Left cardiac atrium (tissue), 4 donors: Measurements from ENCODE around the gene ITPA. TPM values are rescaled to one million over a fixed set of nuclear protein-coding genes. Genes with fewer than 3 reads are reported as not detected.
A peak's percentile ranks its signal among the peaks of the same experiment; 100 is the strongest.

Experiments
- ATAC-seq, 2 donors: fragments of 200-7000 bp; cut with Tn5 transposase; one replicate each; pipeline ENCODE4 v1.9.1; 2020; ENCODE audit warnings: mild to moderate bottlenecking in 2 of 2, moderate library complexity in 2 of 2
- DNase-seq: peaks from one replicate; pipeline ENCODE4 v3.0.0-alpha.2; 2020
- intact Hi-C, 2 donors: fragments of 100-400 bp; cut with DNase I; formaldehyde crosslinking; loops; one replicate each; pipeline versions ENCODE4 v1.14.1 to v1.15.1; 2022 to 2023
- long read RNA-seq: library from polyadenylated mRNA; unstranded; transcript quantifications from one replicate; pipeline ENCODE4 v2.0.0, GENCODE V29; 2021
- total RNA-seq, 2 donors: library from RNA; stranded (reverse); fragmentation: NEBNext Ultra II Directional; extraction: Animal tissue kit (Norgen Biotek cat#: 25700); gene quantifications; one replicate each; pipeline ENCODE4 v1.2.1, GENCODE V29; 2021
- donor health status: DM: no; HTN: yes; CAD: no.
- donor health status: DM: no; HTN: yes; CAD: no; lungs with severe emphysema.
- donor health status: DM: yes; HTN: yes; CAD: no.
- donor health status: Dilated cardiomyopathy.

The ITPA gene
- total RNA-seq: 10 to 100 TPM; 18.7 to 25.7 TPM
- long read RNA-seq, transcript ITPA-201 (8 exons, 1,185 nt): major isoform, 14 of 15 reads
- long read RNA-seq, partial matches to known transcripts: 0 of 15 reads
- long read RNA-seq, other reads (novel, unspliced or antisense): 1 of 15 reads

DNA sequence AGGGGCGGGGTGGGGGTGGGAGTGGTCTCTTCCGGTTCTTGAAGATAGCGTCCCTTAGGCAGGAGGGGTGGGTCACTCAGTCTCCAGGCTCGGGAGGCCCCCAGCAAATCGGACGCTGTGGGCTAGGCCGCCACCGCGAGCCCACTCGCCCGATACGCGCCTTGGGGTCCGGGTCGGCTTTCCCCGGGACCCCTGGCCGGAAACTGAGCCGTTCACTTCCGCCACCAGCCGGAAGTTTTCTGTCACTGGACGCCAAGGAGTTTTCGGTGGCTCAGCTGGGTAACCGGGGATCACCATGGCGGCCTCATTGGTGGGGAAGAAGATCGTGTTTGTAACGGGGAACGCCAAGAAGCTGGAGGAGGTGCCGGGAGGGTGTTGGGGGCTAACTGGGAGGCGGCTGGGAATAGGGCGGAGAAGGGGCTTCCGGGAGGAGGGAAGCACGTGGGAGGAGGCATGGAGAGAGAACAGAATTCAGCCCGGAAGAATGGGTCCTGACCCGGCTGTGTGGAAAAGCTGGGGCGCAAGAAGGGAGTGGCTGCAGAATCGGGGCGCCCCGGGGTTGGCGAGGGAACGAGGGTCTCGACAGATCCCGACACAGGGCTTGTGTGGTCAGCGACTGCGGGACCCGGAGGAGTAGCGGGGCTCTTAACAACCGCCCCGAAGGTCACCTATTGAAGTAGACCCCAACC lies at the start of gene ITPA:
Gene ITPA (plus strand): TSS at position 242 of the 689 bp plus-strand sequence. CDS start 54 bp downstream, at position 296.
- ATAC-seq (peak; percentile 60 to 71), DNase-seq (peak; percentile 65)
- intact Hi-C loops: no loop called here

DNA sequence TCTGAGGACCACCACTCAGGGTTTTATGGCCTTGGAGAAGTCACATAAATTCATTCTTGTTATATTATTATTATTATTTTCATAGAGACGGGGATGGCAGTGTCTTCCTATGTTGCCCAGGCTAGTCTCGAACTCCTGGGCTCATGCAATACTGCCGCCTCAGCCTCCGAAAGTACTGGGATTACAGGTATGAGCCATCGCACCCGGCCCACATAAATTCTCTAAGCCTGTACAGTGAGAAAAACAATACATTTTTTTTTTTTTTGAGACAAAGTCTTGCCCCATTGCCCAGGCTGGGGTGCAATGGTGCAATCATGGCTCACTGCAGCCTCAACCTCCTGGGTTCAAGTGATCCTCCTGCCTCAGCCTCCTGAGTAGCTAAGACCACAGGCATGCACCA lies 48.9 kb upstream of the ITPA start:
- no peak for DNase-seq
- no peak for ATAC-seq
- intact Hi-C loops: no loop called here

DNA sequence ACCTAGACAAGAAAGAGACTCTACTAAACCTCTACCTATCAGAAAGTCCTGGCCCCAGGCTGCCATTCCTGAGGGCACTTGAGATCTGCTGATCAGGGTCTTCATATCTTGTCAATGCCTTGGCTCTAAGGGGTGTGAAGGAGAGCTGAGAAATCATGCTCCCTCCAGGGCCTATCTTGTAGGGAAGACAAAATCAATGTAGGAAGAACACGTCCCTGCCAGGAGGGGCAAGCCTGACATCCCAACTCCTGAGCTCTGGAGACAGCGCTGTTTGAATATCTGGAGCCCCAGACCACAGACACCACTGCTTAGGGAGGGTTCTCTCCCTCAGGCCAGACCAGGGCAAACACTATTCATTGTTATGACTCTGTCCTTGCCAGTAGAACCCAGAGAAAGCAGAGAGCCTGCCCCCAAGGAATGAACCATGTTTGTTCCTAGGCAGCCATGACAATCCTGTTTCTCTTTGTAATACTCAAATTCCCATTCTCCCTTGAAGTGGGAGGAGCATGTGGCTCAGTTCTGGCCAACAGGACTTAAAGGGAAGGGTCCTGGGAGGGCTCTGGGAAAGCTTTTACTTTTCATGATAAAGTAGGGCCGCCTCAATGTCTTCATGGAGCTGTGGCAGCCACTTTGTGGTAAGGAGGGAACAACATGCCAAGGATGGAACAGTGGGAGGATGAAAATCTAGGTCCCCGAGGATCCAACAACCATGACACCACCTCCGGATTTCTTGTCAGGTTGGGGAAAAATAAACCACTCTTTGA lies 47.8 kb upstream of the ITPA start:
- ATAC-seq: no peak
- no peak for DNase-seq
- intact Hi-C loops: no loop called here

DNA sequence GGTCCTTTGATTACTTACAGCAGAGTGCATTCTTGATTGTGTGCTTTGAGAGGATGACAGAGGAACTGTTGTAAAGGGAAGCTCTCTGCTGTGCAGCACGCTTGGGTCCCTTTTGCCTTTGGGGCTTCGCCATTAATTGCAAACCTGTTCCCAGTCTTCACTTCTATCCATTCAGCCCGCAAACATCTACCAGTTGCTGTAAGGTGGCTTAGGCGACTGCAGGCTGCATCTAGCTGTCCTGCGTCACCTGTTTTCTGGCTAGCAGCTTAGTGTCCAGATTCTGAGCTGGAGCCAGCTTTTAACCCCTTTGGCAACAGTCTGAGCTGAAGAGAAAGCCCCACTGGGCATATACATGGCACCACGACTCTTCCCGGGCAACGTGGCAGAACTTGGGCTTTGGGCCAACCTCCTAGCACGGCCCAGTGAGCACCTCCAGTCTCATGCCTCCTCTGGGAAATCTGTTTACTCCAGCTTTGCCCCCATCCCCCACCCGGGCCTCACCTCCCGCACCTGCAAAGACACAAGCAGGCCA lies 47.2 kb upstream of the ITPA start:
- intact Hi-C loops: no loop called here
- DNase-seq: no peak

DNA sequence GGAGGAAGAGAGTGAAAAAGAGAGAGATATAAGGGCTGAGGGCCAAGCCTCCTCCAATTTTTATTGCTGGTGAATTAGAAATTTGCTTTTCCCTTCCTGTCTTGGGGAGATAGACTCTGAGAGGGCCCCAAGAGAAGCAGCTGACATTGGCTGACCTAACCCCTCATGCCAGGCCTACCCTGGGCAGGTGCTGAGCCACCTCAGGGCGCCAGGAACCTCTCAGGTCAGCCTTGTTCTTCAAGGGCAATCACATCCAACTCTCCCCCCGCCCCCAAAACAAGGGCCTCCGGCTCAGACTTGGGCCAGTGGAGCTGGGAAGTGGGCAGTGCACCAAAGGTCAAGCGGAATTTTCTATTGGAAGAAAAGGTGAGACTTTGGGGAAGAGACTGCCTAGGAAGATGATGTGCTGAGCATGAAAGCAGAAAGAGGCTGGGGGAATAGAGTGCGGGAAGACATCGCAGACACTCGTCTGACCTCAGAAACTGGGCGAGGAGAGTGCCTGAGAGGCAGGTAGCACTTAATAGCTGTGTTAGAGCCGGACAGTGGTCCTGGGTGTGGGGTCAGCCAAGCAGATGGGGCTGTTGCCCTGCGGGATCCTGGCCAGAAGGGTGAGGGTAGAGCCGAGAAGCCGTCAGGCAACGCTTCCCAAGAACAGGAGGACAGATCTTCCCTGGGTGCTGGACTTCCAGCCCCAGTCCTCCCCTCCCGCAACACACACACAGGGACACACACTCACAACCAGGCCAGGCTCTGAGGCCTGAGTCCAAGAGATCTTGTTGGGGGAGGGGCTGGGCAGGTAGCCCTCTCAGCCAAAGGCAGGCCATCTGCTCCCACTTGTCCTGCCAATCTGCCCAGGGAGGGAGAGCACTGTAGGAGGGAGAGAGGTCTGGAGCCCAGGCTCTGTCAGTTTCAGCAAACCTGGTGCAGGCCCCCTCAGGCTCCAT lies 45.9 kb upstream of the ITPA start:
- no peak for ATAC-seq
- intact Hi-C loops: no loop called here
- DNase-seq: no peak

More for the DNA sequence above, 47.2 kb upstream of the ITPA start:
- ATAC-seq: no peak

DNA sequence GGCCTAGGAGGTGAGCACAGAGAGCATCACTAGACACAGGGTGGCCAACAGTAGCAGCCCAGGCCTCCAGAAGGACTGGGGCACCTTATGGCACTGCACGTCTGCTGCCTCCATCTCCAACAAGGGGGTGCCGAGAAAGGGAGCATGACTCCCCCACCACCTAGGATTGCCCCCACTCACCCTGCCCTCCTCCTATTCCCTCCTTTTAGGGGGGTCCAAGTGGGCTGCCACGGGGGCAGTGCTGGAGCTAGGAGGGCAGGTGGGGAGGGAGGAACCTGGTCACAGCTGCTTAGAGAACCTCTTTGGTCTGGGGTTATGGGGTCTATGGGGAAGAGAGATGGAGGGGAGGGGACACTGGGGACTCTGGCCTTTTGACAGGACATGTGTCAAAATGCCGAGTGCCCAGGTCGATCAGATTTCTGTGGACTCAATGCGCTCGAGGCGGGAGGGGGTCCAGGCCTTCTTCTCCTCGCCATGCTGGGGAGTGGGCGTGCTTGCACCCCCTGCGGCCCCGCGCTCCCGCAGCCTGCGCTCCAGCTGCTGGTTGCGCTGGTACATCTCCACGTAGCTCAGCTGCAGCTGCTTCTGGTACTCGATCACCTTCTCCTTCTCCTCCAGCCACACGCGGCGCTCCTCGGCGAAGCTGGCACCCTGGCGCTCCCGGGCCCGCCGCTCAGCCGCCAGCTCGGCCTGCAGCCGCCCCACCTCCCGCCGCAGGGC lies 45.1 kb upstream of the ITPA start:
- intact Hi-C loops: no loop called here
- ATAC-seq: no peak
- no peak for DNase-seq

DNA sequence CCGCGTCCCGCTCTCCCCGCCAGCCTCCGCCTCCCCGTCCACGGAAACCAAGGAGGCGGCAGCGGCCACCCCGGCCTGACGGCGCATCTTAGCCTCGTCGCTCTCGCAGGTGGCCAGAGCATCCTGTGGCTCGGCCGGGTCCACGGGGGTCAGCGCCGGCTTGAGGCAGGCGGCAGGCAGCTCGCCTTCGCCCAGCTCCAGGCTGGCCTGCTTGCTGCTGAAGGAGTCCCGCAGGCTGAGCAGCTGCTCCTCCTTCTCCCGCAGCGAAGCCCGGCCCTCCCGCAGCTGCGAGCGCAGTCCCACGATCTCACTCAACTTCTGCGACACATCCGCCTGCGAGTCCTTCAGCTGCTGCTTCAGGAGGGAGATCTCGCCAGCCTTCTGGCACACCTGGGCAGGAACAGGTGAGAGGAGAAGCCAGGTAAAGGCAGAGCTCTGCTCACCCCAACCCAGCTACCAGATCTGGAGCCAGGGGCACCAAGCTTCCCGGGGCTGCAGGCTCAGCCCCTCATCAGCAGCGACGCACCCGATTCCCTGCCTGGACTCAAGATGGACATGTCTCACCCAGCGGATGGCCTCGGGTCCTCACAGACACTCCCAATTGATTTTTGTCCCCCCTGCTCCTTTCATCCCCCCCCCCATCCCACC lies 44.4 kb upstream of the ITPA start:
- ATAC-seq: no peak
- intact Hi-C loops: no loop called here
- DNase-seq: no peak

DNA sequence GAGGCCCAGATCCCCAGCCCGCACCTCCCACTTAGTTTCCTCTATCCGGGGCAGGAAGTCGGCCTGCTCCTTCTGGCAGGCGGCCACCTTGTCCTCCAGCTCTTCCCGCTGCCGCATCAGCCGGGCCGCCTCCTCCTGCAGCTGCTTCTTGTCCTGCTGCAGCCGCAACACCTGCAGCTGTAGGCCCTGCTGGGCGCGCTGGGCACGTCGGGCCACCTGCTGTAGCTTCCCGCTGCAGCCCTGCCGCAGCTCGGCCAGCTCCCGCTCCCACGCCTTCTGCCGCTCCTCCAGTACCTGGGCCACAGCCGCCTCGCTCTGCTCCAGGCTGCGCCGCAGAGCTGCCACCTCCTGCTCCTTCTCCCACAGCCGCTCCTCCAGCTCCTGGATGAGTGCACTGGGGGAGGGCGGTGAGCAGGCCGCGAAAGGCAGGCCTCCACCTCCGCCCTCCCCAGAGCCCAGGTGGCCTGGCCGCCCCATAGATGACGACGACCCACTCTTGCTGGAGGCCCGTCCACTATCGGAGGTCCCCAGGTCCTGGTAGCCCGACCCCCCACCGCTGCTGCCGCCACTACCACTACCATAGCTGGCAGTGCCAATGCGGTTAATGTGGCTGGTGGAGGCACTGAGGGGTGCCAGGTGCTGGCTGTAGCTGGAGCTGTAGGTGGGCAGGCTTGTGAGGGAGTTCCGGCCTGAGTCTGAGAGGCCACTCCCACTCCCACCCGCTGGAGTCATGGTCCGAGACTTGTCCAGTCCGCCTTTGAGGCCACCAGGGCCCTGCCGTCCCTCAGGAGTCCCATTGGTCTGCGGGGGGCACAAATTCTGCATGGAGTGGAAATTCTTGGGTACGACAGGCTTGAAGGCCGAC lies 43.6 kb upstream of the ITPA start:
- DNase-seq (peak; percentile 70), ATAC-seq (peak in 1 of 2 donors; percentile 28)
- intact Hi-C loops: no loop called here

DNA sequence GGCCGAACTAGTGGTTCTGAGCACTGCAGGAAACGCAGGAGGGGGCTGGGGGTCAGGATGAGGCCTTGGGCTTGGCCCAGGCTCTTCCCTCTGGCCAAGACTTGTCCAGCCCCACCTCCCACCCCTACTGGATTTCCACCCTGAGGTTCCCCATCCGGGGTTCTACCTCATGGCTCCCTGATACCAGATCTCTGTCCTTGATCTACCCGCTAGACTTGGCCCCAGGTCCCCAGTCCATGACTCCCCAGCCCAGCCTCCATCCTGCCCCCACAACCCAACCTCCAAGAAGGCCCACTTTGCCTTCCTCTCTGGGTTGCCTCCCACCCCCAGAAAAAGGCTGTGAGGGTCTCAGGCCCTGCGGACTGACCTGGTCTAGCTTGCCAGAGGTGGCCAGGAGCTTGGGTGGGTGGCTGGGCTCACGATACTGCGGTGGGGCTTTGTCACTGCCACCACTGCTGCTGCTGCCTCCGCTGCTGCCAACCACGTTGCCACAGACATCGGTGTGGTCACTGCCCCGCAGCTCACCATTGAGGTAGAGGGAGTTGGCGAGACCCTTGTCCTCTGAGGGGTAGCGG lies 42.9 kb upstream of the ITPA start:
- ATAC-seq (no peak), DNase-seq (no peak)
- intact Hi-C loops: no loop called here

DNA sequence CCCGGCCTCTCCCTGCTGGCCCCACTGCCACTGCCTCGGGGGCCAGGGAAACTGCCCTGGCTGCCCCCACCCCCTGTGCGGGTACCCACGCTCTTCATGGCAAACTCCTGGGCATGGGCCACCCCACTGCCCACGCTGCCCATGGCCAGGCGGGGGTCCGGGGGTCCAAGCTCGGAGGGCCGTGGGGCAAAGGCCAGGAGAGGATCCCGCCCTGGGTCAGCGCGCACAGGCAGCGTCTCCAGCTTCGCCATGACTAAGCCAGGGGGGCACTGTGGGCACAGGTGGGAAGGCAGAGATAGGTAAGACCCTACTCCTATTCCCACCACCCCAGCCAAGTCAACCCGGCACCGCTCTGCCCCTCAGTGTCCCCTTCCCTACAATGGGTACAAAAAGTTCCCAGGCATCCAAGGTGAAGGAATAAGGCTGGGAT lies 42.4 kb upstream of the ITPA start:
- intact Hi-C loops: no loop called here
- DNase-seq: no peak
- no peak for ATAC-seq

DNA sequence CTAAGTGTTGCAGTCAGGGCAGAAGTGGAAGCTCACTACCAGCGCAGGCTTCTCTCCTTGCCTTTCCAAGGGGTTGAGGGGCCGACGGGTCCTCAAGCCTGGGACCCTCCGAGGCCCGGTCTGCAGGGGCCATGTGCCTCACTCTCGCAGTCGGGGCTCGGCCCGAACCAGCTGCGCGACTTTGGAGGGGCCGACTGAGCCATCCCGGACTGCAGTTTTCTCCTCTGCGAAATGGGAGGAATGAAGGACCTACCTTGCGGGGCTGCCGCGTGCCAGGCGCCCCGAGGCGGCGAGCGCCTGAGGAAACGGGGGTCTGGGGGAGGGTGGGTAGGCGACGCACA lies 41.6 kb upstream of the ITPA start:
- ATAC-seq: no peak
- DNase-seq: no peak
- intact Hi-C loops: no loop called here

DNA sequence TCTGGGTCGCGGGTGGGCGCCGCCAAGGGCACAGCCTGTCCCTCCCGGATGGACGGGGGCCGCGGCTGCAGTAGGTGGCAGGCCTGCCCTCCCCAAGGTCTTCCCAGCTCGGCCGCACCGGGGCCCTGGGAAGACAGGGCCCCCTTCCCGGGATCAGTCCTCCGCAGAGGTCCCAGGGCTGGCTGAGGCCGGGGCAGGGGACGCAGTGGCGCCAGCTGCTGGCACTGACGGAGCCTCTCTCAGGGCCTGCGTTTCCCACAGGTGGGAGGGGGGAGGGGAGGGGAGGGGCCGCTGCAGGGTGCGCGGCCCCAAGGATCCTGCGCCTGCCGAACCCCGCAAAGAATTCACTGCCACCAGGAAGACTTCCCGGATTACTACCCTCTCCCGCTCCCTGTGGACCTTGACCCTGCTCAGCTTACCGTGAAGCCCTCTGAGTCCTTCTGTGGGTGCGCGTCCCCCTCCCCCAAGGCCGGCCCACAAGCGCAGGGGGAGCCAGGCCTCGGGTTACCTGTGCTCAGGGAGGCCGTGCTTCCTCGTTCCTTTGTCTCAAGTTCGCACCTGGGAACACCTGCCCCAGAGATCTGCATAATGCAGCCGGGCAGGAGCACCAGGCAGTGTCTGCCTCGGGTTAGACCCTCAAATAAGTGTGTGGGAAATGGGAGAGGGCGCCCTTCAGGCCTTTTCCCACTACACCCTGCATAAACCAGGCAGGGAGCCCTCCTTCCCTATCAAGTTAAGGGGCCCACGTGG lies 41.0 kb upstream of the ITPA start:
- ATAC-seq (peak in 1 of 2 donors; percentile 8), DNase-seq (no peak)
- intact Hi-C loops: no loop called here

DNA sequence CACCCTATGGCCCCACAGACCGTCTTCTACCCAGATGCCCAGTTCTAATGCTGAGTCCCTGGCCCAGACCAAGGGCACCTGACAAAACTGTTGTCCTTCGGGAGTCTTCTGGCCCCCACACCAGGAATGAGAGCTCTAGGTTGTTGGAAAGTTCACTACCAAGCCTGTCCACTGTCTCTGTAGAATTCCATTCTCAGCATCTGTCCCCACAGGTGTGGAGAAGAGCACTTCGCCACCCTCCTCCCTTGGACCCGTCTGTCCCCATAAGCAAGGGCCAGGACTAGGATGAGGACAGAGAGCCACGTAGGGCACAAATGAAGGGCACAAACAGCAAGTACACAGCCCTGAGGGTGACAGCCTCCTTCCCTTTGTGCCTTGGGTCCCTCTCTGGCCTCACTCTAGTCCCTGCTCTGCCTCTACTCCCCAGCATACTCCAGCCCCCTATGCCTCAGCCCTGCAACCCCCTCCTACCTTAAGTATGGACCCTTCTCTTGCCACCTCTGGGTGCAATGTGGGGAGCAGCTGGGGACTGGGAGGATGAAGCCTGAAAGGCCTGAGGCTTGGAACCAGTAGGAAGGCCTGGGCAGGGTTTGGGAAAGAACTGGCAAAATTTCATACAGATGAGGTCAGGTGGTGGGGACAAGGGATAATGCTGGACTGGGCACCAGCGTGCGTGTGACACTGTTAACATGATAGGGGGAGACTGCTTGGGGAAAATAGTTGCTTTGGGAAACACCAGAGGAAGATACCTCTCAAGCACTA lies 40.3 kb upstream of the ITPA start:
- intact Hi-C loops: no loop called here
- no peak for DNase-seq
- ATAC-seq: no peak

DNA sequence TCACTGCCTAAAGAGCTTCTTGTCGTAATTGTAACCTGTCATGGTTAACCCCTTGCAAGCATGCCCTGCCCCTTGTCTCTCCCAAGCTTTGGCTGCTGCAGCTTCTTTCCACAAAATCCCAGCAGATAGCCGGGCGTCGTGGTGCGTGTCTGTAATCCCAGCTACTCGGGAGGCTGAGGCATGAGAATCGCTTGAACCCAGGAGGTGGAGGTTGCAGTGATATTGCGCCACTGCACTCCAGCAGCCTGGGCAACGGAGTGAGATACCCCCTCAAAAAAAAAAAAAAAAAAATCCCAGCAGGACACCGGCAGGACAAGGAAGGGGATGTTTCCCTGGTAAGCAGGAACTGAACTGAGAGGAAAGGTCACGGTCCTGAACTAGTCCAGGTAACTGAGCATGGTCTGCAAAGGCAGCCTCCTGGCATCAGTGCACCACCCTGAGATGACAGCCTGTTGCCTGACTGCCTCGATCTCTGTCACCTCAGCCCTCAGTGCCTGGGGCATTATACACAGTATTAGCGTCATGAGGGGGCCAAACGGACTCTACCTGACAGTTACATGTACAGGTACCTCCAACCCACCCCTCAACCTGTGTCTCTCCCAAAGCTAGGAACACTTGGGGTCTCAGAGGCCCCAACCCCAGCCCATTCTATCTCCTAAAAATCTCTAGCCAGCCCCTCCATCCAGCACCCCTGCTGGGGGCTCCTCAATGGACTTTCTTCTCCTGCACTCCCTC lies 37.7 kb upstream of the ITPA start:
- intact Hi-C loops: loop anchor here in 1 of 2 donors (10.0 kb wide), 1 partner anchor 233 kb away; the partner anchor contains the start of gene DNAAF9

More for the DNA sequence above, 37.7 kb upstream of the ITPA start:
- DNase-seq (no peak), ATAC-seq (no peak)
